ENCODE measurements around the gene ADAMTS18. TPM values are rescaled to one million over a fixed set of nuclear protein-coding genes. Genes with fewer than 3 reads are reported as not detected.

ADAMTS18 gene
- polyA plus RNA-seq, 2 of the 4 experiments (the other 2 are of a cell fraction), result 0.03 TPM; not detected in 1

DNA sequence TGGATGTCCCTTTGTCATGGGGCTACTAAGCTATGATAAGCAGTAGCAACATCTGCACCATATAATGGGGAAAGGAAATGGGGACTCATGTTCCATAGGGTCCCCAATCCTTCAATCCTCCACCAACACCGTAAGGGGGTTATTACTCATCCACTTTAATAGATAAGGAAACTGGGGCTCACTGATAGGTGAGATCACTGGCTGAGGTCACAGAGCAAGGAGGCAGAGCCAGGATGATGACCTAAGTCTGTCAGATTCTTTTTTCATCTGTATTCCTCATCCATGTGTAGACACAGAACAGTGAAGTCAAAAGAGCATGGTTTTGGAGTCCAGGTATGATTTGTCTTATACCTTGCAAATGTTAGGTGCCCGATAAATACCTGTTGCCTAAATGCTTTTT lies 10.5 kb upstream of the ADAMTS18 start:
- no peak for TF ChIP-seq RARB (CRISPR knock-in tag; IDR thresholded peaks at IDR 0.05)
- TF ChIP-seq, protein P1, sequence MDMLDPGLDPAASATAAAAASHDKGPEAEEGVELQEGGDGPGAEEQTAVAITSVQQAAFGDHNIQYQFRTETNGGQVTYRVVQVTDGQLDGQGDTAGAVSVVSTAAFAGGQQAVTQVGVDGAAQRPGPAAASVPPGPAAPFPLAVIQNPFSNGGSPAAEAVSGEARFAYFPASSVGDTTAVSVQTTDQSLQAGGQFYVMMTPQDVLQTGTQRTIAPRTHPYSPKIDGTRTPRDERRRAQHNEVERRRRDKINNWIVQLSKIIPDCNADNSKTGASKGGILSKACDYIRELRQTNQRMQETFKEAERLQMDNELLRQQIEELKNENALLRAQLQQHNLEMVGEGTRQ (IDR thresholded peaks at IDR 0.05), result no peak
- TF ChIP-seq, protein P2, sequence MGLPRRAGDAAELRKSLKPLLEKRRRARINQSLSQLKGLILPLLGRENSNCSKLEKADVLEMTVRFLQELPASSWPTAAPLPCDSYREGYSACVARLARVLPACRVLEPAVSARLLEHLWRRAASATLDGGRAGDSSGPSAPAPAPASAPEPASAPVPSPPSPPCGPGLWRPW (IDR thresholded peaks at IDR 0.05), result no peak
- no peak for TF ChIP-seq JUN (IDR thresholded peaks at IDR 0.05)
- TF ChIP-seq ZNF302 (CRISPR knock-in tag; IDR thresholded peaks at IDR 0.05), result no peak
- POLR2A ChIA-PET, result no interaction called here

DNA sequence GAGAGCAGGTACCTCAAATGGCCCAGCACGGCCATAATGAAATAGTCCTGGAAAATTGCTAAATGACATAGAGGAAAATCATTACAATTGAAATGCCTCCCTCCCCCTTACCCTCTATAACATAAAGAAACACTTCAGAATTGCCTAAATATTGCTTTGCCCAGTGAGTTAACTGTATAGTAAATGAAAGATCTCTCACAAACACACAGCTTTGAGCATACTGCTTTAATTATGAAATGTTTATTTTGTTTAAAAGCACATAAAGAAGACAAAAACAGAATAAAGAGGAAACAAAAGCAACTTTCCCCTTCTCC lies 9.3 kb upstream of the ADAMTS18 start:
- ChIA-PET POLR2A (no interaction called here), CTCF (no interaction called here)
- Histone ChIP-seq H3K27ac (no peak overlapping the region), H3K9me3 (no peaks in the 10 kb centered on the region), H3K4me2 (no peak overlapping the region), H3K4me1 (no peaks in the 10 kb centered on the region), H3K4me3 (no peak overlapping the region)
- 21% methylated on average over 1 of the region's 1 CpG for WGBS (ENCODE audit: missing lambda C conversion rate)
- FAIRE-seq (no peak), DNase-seq (ENCODE audit: low read depth in 1 of 2, low spot score in 1 of 2) (no peak), ATAC-seq (no peak)
- TF ChIP-seq EHF (CRISPR knock-in tag; IDR thresholded peaks at IDR 0.05) (no peak), NFE2L2 (conservative IDR thresholded peaks at IDR 0.05; ENCODE audit: low read length) (no peak), RARB (CRISPR knock-in tag; IDR thresholded peaks at IDR 0.05) (no peak), POLR2A (IDR thresholded peaks at IDR 0.05; ENCODE audit: low read length) (no peak), KDM1A (IDR thresholded peaks at IDR 0.05; ENCODE audit: low read depth) (no peak), FOSB (CRISPR knock-in tag; IDR thresholded peaks at IDR 0.05) (no peak), ESRRA (IDR thresholded peaks at IDR 0.05; ENCODE audit: borderline replicate concordance, low read length) (no peak), CHD4 (IDR thresholded peaks at IDR 0.05; ENCODE audit: borderline replicate concordance) (no peak), CBX2 (IDR thresholded peaks at IDR 0.05; ENCODE audit: borderline replicate concordance, low read depth) (no peak), CEBPB (IDR thresholded peaks at IDR 0.05) (no peak)
- TF ChIP-seq, protein P3, sequence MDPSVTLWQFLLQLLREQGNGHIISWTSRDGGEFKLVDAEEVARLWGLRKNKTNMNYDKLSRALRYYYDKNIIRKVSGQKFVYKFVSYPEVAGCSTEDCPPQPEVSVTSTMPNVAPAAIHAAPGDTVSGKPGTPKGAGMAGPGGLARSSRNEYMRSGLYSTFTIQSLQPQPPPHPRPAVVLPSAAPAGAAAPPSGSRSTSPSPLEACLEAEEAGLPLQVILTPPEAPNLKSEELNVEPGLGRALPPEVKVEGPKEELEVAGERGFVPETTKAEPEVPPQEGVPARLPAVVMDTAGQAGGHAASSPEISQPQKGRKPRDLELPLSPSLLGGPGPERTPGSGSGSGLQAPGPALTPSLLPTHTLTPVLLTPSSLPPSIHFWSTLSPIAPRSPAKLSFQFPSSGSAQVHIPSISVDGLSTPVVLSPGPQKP (IDR thresholded peaks at IDR 0.05; ENCODE audit: low read depth, low read length), result no peak
- TF ChIP-seq, protein P4, sequence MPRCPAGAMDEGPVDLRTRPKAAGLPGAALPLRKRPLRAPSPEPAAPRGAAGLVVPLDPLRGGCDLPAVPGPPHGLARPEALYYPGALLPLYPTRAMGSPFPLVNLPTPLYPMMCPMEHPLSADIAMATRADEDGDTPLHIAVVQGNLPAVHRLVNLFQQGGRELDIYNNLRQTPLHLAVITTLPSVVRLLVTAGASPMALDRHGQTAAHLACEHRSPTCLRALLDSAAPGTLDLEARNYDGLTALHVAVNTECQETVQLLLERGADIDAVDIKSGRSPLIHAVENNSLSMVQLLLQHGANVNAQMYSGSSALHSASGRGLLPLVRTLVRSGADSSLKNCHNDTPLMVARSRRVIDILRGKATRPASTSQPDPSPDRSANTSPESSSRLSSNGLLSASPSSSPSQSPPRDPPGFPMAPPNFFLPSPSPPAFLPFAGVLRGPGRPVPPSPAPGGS (IDR thresholded peaks at IDR 0.05), result no peak
- TF ChIP-seq, protein P5, sequence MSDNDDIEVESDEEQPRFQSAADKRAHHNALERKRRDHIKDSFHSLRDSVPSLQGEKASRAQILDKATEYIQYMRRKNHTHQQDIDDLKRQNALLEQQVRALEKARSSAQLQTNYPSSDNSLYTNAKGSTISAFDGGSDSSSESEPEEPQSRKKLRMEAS (IDR thresholded peaks at IDR 0.05), result no peak

More for the DNA sequence above, 10.5 kb upstream of the ADAMTS18 start:
- CTCF ChIA-PET, result interaction anchor here (1.5 kb wide), 1 partner anchor 139 kb away, joined by 4 read pairs; no protein-coding TSS in a partner anchor
- no peak overlapping the region for H3K4me3 ChIP-seq
- no peak for FAIRE-seq
- no peaks in the 10 kb centered on the region for H3K4me1 ChIP-seq
- WGBS (ENCODE audit: missing lambda C conversion rate), result 37% methylated on average over 2 of the region's 2 CpGs
- no peak overlapping the region for H3K27ac ChIP-seq
- no peak for ATAC-seq
- H3K9me3 ChIP-seq, result no peaks in the 10 kb centered on the region
- no peak overlapping the region for H3K4me2 ChIP-seq
- DNase-seq (ENCODE audit: low read depth in 1 of 2, low spot score in 1 of 2), result no peak

DNA sequence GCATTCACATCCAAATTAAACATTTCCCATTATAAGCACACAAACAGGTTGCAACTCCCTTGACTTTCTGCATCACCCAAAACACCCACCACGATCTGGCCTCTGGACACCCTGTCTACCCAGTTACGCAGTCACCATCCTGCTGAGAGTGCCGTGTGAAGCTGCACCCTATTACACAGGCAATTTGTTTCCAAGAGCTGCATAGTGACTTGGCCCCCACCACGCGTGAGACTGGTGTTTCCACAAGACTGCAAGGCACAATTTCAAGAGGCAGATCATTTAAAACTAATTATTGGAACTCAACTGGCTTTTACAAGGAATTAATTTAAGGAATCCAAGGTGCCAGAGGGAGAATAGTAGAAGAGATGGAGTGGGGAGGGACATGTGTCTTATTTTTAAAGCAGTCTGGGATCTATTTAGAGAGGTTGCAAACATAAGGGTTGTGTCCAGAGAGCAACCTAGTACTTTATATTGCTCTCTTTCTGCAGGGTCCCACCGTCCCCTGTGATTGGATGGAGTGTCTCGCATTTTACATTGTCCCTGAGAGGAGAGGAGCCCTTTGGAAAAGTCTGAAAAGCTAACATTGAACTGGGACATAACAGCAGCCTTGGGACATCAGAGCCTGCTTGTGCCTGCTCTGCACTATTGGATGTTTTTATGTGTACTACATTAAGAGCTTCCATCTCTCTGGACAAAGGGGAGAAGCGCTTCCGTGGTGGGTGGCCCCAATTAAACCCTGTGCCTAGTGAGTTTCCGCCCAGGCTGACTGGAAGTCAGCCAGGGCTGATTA lies 8.7 kb upstream of the ADAMTS18 start:
- FAIRE-seq (no peak), DNase-seq (ENCODE audit: low read depth in 1 of 2, low spot score in 1 of 2) (no peak), ATAC-seq (no peak)
- POLR2A ChIA-PET, result no interaction called here
- WGBS (ENCODE audit: missing lambda C conversion rate), result 41% methylated on average over 10 of the region's 10 CpGs
- Histone ChIP-seq H3K4me2 (no peak overlapping the region), H3K4me3 (no peak overlapping the region), H3K4me1 (no peaks in the 10 kb centered on the region), H3K27ac (no peak overlapping the region), H3K9me3 (no peaks in the 10 kb centered on the region)
- TF ChIP-seq ZC3H11A (IDR thresholded peaks at IDR 0.05) (no peak), POLR2AphosphoS2 (conservative IDR thresholded peaks at IDR 0.05; ENCODE audit: low read length) (no peak), HEYL (CRISPR knock-in tag; IDR thresholded peaks at IDR 0.05) (no peak), MAZ (IDR thresholded peaks at IDR 0.05; ENCODE audit: borderline replicate concordance, low read depth, low read length) (no peak), ZNF302 (CRISPR knock-in tag; IDR thresholded peaks at IDR 0.05) (no peak), NR3C1 (IDR thresholded peaks at IDR 0.05) (no peak), MYC (IDR thresholded peaks at IDR 0.05; ENCODE audit: borderline replicate concordance, low read length) (no peak), NFE2L2 (conservative IDR thresholded peaks at IDR 0.05; ENCODE audit: low read length) (no peak), JUN (IDR thresholded peaks at IDR 0.05) (no peak), KDM1A (IDR thresholded peaks at IDR 0.05; ENCODE audit: low read depth) (no peak), CBX8 (IDR thresholded peaks at IDR 0.05) (no peak), POLR2A (IDR thresholded peaks at IDR 0.05; ENCODE audit: low read length) (no peak), PHF8 (IDR thresholded peaks at IDR 0.05; ENCODE audit: borderline replicate concordance, low read depth) (no peak), HDAC2 (IDR thresholded peaks at IDR 0.05) (no peak), RCOR1 (IDR thresholded peaks at IDR 0.05; ENCODE audit: low read depth, low read length) (no peak), ESRRA (IDR thresholded peaks at IDR 0.05; ENCODE audit: borderline replicate concordance, low read length) (no peak), SREBF2 (IDR thresholded peaks at IDR 0.05) (no peak)
- TF ChIP-seq, protein P6, sequence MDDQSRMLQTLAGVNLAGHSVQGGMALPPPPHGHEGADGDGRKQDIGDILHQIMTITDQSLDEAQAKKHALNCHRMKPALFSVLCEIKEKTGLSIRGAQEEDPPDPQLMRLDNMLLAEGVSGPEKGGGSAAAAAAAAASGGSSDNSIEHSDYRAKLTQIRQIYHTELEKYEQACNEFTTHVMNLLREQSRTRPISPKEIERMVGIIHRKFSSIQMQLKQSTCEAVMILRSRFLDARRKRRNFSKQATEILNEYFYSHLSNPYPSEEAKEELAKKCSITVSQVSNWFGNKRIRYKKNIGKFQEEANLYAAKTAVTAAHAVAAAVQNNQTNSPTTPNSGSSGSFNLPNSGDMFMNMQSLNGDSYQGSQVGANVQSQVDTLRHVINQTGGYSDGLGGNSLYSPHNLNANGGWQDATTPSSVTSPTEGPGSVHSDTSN (IDR thresholded peaks at IDR 0.05), result no peak
- CTCF ChIA-PET, result no interaction called here
